H9 (cell line): ENCODE measurements around the gene SGCE. TPM values are rescaled to one million over a fixed set of nuclear protein-coding genes. Genes with fewer than 3 reads are reported as not detected.

ENCODE experiments used
- DNase-seq: peaks from one replicate; pipeline ENCODE4 v3.0.0-alpha.2; 2017
- H2AFZ ChIP-seq: one replicate; pipeline ENCODE4 v1.6.1; 2013; ENCODE audit warnings: mild to moderate bottlenecking, low read length, control low read depth, moderate library complexity
- H2AK5ac ChIP-seq: 2 replicates; pipeline ENCODE4 v1.6.1; 2013; ENCODE audit warnings: low read length, control low read depth, mixed read lengths; ENCODE audit not compliant: insufficient read length
- H2BK120ac ChIP-seq: one replicate; pipeline ENCODE4 v1.6.1; 2013; ENCODE audit warnings: low read depth, mild to moderate bottlenecking, low read length, control low read depth, inconsistent platforms; ENCODE audit not compliant: poor library complexity, severe bottlenecking
- H2BK12ac ChIP-seq: 2 replicates; pipeline ENCODE4 v1.6.1; 2013; ENCODE audit warnings: low read length, control low read depth, mixed read lengths, low read depth; ENCODE audit not compliant: insufficient read length
- H2BK15ac ChIP-seq: 2 replicates; pipeline ENCODE4 v1.6.1; 2013; ENCODE audit warnings: low read depth, low read length, control low read depth
- H2BK20ac ChIP-seq: one replicate; pipeline ENCODE4 v1.6.1; 2013; ENCODE audit warnings: low read depth, mild to moderate bottlenecking, low read length, control low read depth, inconsistent platforms; ENCODE audit not compliant: poor library complexity, severe bottlenecking
- H2BK5ac ChIP-seq: 2 replicates; pipeline ENCODE4 v1.6.1; 2013; ENCODE audit warnings: low read length, control low read depth, mixed read lengths; ENCODE audit not compliant: insufficient read length
- H3K14ac ChIP-seq: 2 replicates; pipeline ENCODE4 v1.6.1; 2013; ENCODE audit warnings: low read length, control low read depth; ENCODE audit not compliant: insufficient read depth
- H3K18ac ChIP-seq: 2 replicates; pipeline ENCODE4 v1.6.1; 2013; ENCODE audit warnings: low read depth, mild to moderate bottlenecking, mixed read lengths, low read length, control low read depth; ENCODE audit not compliant: insufficient read length
- H3K23ac ChIP-seq: 2 replicates; pipeline ENCODE4 v1.6.1; 2013; ENCODE audit warnings: low read length, control low read depth, mixed read lengths, low read depth; ENCODE audit not compliant: insufficient read length
- H3K23me2 ChIP-seq: 2 replicates; pipeline ENCODE4 v1.6.1; 2013; ENCODE audit warnings: low read depth, mild to moderate bottlenecking, mixed read lengths, low read length, control low read depth; ENCODE audit not compliant: insufficient read length, poor library complexity, severe bottlenecking
- H3K27ac ChIP-seq: 2 replicates; pipeline ENCODE4 v1.5.1; 2013; ENCODE audit warnings: low read length, control low read depth, mixed read lengths, low read depth; ENCODE audit not compliant: insufficient read length
- H3K27me3 ChIP-seq: 2 replicates; pipeline ENCODE4 v1.6.1; 2013; ENCODE audit warnings: low read length, control low read depth, inconsistent platforms; ENCODE audit not compliant: insufficient read depth
- H3K4ac ChIP-seq: 2 replicates; pipeline ENCODE4 v1.6.1; 2013; ENCODE audit warnings: low read depth, mild to moderate bottlenecking, control low read depth, inconsistent platforms, low read length, moderate library complexity
- H3K4me1 ChIP-seq: 2 replicates; pipeline ENCODE4 v1.6.1; 2013; ENCODE audit warnings: low read length, control low read depth, inconsistent platforms; ENCODE audit not compliant: insufficient read depth
- H3K4me2 ChIP-seq: 2 replicates; pipeline ENCODE4 v1.6.1; 2013; ENCODE audit warnings: low read length, control low read depth, mixed read lengths; ENCODE audit not compliant: insufficient read length, insufficient read depth
- H3K56ac ChIP-seq: 2 replicates; pipeline ENCODE4 v1.6.1; 2013; ENCODE audit warnings: low read depth, mild to moderate bottlenecking, mixed read lengths, low read length, control low read depth; ENCODE audit not compliant: insufficient read length
- H3K79me1 ChIP-seq: 2 replicates; pipeline ENCODE4 v1.6.1; 2013; ENCODE audit warnings: low read depth, mild to moderate bottlenecking, moderate library complexity, low read length, control low read depth, inconsistent platforms; ENCODE audit not compliant: insufficient read depth, poor library complexity, severe bottlenecking
- H3K79me2 ChIP-seq: 2 replicates; pipeline ENCODE4 v1.6.1; 2013; ENCODE audit warnings: low read length, control low read depth, inconsistent platforms; ENCODE audit not compliant: insufficient read depth
- H3K9ac ChIP-seq: 2 replicates; pipeline ENCODE4 v1.6.1; 2013; ENCODE audit warnings: low read length, control low read depth, mixed read lengths; ENCODE audit not compliant: insufficient read length; ENCODE audit errors: extremely low read depth
- H3K9me3 ChIP-seq: one replicate; pipeline ENCODE4 v1.6.1; 2013; ENCODE audit warnings: low read depth, low read length, inconsistent platforms; ENCODE audit not compliant: control insufficient read depth
- H3T11ph ChIP-seq: one replicate; pipeline ENCODE4 v1.6.1; 2013; ENCODE audit warnings: mild to moderate bottlenecking, low read length, control low read depth, inconsistent platforms
- H4K20me1 ChIP-seq: one replicate; pipeline ENCODE4 v1.6.1; 2013; ENCODE audit not compliant: control insufficient read depth, insufficient read length, insufficient read depth
- H4K5ac ChIP-seq: 2 replicates; pipeline ENCODE4 v1.6.1; 2013; ENCODE audit warnings: low read depth, mild to moderate bottlenecking, mixed read lengths, low read length, control low read depth; ENCODE audit not compliant: insufficient read length
- H4K8ac ChIP-seq: replicated peaks from 2 replicates; pipeline ENCODE4 v1.6.1; 2013; ENCODE audit warnings: low read length, control low read depth, mixed read lengths, low read depth; ENCODE audit not compliant: insufficient read length
- H4K91ac ChIP-seq: 2 replicates; pipeline ENCODE4 v1.6.1; 2013; ENCODE audit warnings: low read depth, mild to moderate bottlenecking, moderate library complexity, mixed read lengths, low read length, control low read depth; ENCODE audit not compliant: insufficient read length
- H3K27ac Mint-ChIP-seq, 3 experiments: 2 replicates in 2 of 3; 3 replicates in 1 of 3; pipeline ENCODE4 v1.8.0; 2020 to 2021; ENCODE audit warnings: mixed read lengths in 3 of 3, mild to moderate bottlenecking in 1 of 3, moderate library complexity in 1 of 3
- H3K27me3 Mint-ChIP-seq: 2 replicates; pipeline ENCODE4 v1.8.0; 2021; ENCODE audit warnings: low read depth, mild to moderate bottlenecking, moderate library complexity, mixed read lengths
- H3K36me3 Mint-ChIP-seq, 3 experiments: 2 replicates in 2 of 3; 3 replicates in 1 of 3; pipeline ENCODE4 v1.8.0; 2020 to 2021; ENCODE audit warnings: low read depth in 3 of 3, mixed read lengths in 3 of 3; ENCODE audit not compliant: insufficient read depth in 1 of 3
- H3K4me1 Mint-ChIP-seq, 2 experiments: 2 replicates each; pipeline ENCODE4 v1.8.0; 2020; ENCODE audit warnings: mixed read lengths in 2 of 2
- H3K4me3 Mint-ChIP-seq, 2 experiments: 2 replicates in 1 of 2; 3 replicates in 1 of 2; pipeline ENCODE4 v1.8.0; 2020 to 2021; ENCODE audit warnings: mild to moderate bottlenecking in 2 of 2, mixed read lengths in 2 of 2, moderate library complexity in 1 of 2
- H3K9me3 Mint-ChIP-seq, 2 experiments: 2 replicates in 1 of 2; 3 replicates in 1 of 2; pipeline ENCODE4 v1.8.0; 2020; ENCODE audit warnings: mild to moderate bottlenecking in 2 of 2, mixed read lengths in 2 of 2, moderate library complexity in 1 of 2
- CTCF ChIP-seq: fragments of 200-600 bp; sonication (generic); conservative IDR thresholded peaks from 3 replicates; pipeline ENCODE4 v1.8.0; 2021; ENCODE audit warnings: antibody characterized with exemption, mild to moderate bottlenecking
- total RNA-seq: library from RNA; stranded (reverse); gene quantifications from 2 replicates; pipeline ENCODE4 v1.2.1, GENCODE V29; 2021

SGCE gene
- total RNA-seq, 1 experiment from 2014 or later: 30.5 TPM

GRCh38 chr7:94660006-94660405 lies 4.1 kb upstream of the SGCE start:
- Histone ChIP-seq H3K18ac (no peak overlapping the region), H4K8ac (no peak overlapping the region), H3K23ac (no peak overlapping the region), H3K27me3 (no peaks in the 10 kb centered on the region), H3K4ac (no peak overlapping the region), H3K9me3 (no peaks in the 10 kb centered on the region), H3K79me2 (peaks cover 7% of the 10 kb centered on the region; the same call in 1 of the 2 replicates), H3K56ac (no peak overlapping the region), H2BK20ac (no peak overlapping the region), H4K5ac (no peak overlapping the region), H4K91ac (no peak overlapping the region), H2AK5ac (no peak overlapping the region), H2BK12ac (no peak overlapping the region), H3K79me1 (no peaks in the 10 kb centered on the region), H3K23me2 (peaks cover 9% of the 10 kb centered on the region), H3K27ac (no peak overlapping the region), H2BK5ac (no peak overlapping the region), H2BK15ac (no peak overlapping the region), H2BK120ac (no peak overlapping the region), H3K4me2 (no peak overlapping the region), H3K4me1 (no peaks in the 10 kb centered on the region), H2AFZ (no peak overlapping the region), H3K14ac (no peak overlapping the region), H3T11ph (no peak overlapping the region), H4K20me1 (no peaks in the 10 kb centered on the region), H3K9ac (no peak overlapping the region)
- H3K9me3 Mint-ChIP-seq: peaks cover 22 to 25% of the 10 kb centered on the region in 2 experiments
- no peak for DNase-seq
- peaks cover 12% of the 10 kb centered on the region for H3K27me3 Mint-ChIP-seq
- no peak overlapping the region for H3K4me3 Mint-ChIP-seq
- peaks cover 30 to 34% (median 31%) of the 10 kb centered on the region in 3 experiments for H3K36me3 Mint-ChIP-seq
- H3K27ac Mint-ChIP-seq: no peak overlapping the region
- no peak for TF ChIP-seq CTCF
- peaks cover 3 to 16% of the 10 kb centered on the region in 2 experiments; a peak in 3 of 4 replicates for H3K4me1 Mint-ChIP-seq
